ENCODE data around the gene INCA1.
"Not testable (repeated sequence)": the region's sequence is repeated elsewhere in the genome, so short reads cannot be mapped to it uniquely, and the experiment has no call there.

Gene INCA1

GRCh38 chr17:5034651-5035050, 37.3 kb upstream of the INCA1 start:
- no peak overlapping the region for H3K4me3 ChIP-seq (ENCODE audit: control insufficient read depth, low read depth, low read length)
- TF ChIP-seq CTCF (conservative IDR thresholded peaks at IDR 0.05; ENCODE audit: control insufficient read depth, insufficient read depth, low read depth, low read length): no peak
- DNase-seq (ENCODE audit: low read depth): no peak

GRCh38 chr17:5034063-5034462, 36.7 kb upstream of the INCA1 start:
- no peak overlapping the region for H3K4me3 ChIP-seq (ENCODE audit: control insufficient read depth, low read depth, low read length)
- DNase-seq (ENCODE audit: low read depth): no peak
- no peak for TF ChIP-seq CTCF (conservative IDR thresholded peaks at IDR 0.05; ENCODE audit: control insufficient read depth, insufficient read depth, low read depth, low read length)

- no peak for TF ChIP-seq CTCF (conservative IDR thresholded peaks at IDR 0.05; ENCODE audit: control insufficient read depth, insufficient read depth, low read depth, low read length)
- H3K4me3 ChIP-seq (ENCODE audit: control insufficient read depth, low read depth, low read length): no peak overlapping the region
- DNase-seq (ENCODE audit: low read depth): no peak
These were observed 36.2 kb upstream of the INCA1 start for GRCh38 chr17:5033352-5034015.

- no peak for DNase-seq (ENCODE audit: low read depth)
- H3K4me3 ChIP-seq (ENCODE audit: control insufficient read depth, low read depth, low read length): no peak overlapping the region
- no peak for TF ChIP-seq CTCF (conservative IDR thresholded peaks at IDR 0.05; ENCODE audit: control insufficient read depth, insufficient read depth, low read depth, low read length)
These were observed 35.5 kb upstream of the INCA1 start for GRCh38 chr17:5032865-5033264.

- DNase-seq (ENCODE audit: low read depth): peak; percentile 75
- peak; percentile 79 for TF ChIP-seq CTCF (conservative IDR thresholded peaks at IDR 0.05; ENCODE audit: control insufficient read depth, insufficient read depth, low read depth, low read length)
- peak overlapping the region; percentile 29 for H3K4me3 ChIP-seq (ENCODE audit: control insufficient read depth, low read depth, low read length)
These were observed 34.2 kb upstream of the INCA1 start for GRCh38 chr17:5031365-5032082.

- not testable (repeated sequence) for H3K4me3 ChIP-seq (ENCODE audit: control insufficient read depth, low read depth, low read length); DNase-seq (ENCODE audit: low read depth)
These were observed 32.8 kb upstream of the INCA1 start for GRCh38 chr17:5030168-5030567.

GRCh38 chr17:5027916-5028315, 30.6 kb upstream of the INCA1 start:
- TF ChIP-seq CTCF (conservative IDR thresholded peaks at IDR 0.05; ENCODE audit: control insufficient read depth, insufficient read depth, low read depth, low read length): no peak
- H3K4me3 ChIP-seq (ENCODE audit: control insufficient read depth, low read depth, low read length): no peak overlapping the region
- no peak for DNase-seq (ENCODE audit: low read depth)

Data from fibroblast of mammary gland (primary cell).